HepG2 (cell line): ENCODE data around the gene TUBG2. TPM values are rescaled to one million over a fixed set of nuclear protein-coding genes. Genes with fewer than 3 reads are reported as not detected.

Experiments used
- BCLAF1 ChIP-seq: fragments of 450-650 bp; IDR thresholded peaks from 2 replicates; pipeline ENCODE4 v1.6.1; 2017; ENCODE audit warnings: mild to moderate bottlenecking
- HNRNPUL1 ChIP-seq: fragments of 200-400 bp; formaldehyde crosslinking; IDR thresholded peaks from 2 replicates; pipeline ENCODE4 v1.6.1; 2017; ENCODE audit warnings: low read depth, mild to moderate bottlenecking, low read length, moderate library complexity
- HOXA9 ChIP-seq: sonication (generic); formaldehyde crosslinking; IDR thresholded peaks from 2 replicates; pipeline ENCODE4 v1.8.1; 2022; ENCODE audit warnings: missing genetic modification reagents, mild to moderate bottlenecking, moderate library complexity, borderline replicate concordance
- IKZF5 ChIP-seq: IDR thresholded peaks from 2 replicates; pipeline ENCODE4 v1.6.1; 2018; ENCODE audit warnings: missing genetic modification reagents, mild to moderate bottlenecking, missing compliant biosample characterization
- MED1 ChIP-seq: sonication (generic); formaldehyde crosslinking; IDR thresholded peaks from 2 replicates; pipeline ENCODE4 v1.4.0; 2020; ENCODE audit warnings: missing genetic modification reagents
- REST ChIP-seq, 2 experiments: IDR thresholded peaks; 2 replicates each; pipeline ENCODE4 v1.6.1; 2011 to 2012; ENCODE audit warnings: low read length in 2 of 2, borderline replicate concordance in 1 of 2, low read depth in 1 of 2, mild to moderate bottlenecking in 1 of 2, moderate library complexity in 1 of 2
- ZBTB40 ChIP-seq, 2 experiments: fragments of 450-650 bp in 1 of 2; sonication (generic) in 1 of 2; formaldehyde crosslinking in 1 of 2; IDR thresholded peaks; 2 replicates each; pipeline versions ENCODE4 v1.6.1 to v1.8.0; 2016 to 2022; ENCODE audit warnings: antibody characterized with exemption in 1 of 2, mild to moderate bottlenecking in 1 of 2, missing genetic modification reagents in 1 of 2
- ZNF30 ChIP-seq: sonication (generic); formaldehyde crosslinking; IDR thresholded peaks from 2 replicates; pipeline ENCODE4 v1.5.0; 2020; ENCODE audit warnings: mild to moderate bottlenecking, missing genetic modification reagents
- ZNF546 ChIP-seq: sonication (generic); formaldehyde crosslinking; conservative IDR thresholded peaks from 2 replicates; pipeline ENCODE4 v1.8.1; 2023; ENCODE audit warnings: mild to moderate bottlenecking, missing genetic modification reagents
- ZNF619 ChIP-seq: sonication (generic); formaldehyde crosslinking; IDR thresholded peaks from 2 replicates; pipeline ENCODE4 v1.4.0; 2020; ENCODE audit warnings: mild to moderate bottlenecking, missing genetic modification reagents
- polyA plus RNA-seq, 8 experiments: library from polyadenylated mRNA; depleted of rRNA in 3 of 8; stranded (reverse) in 7 of 8; unstranded in 1 of 8; fragments of >200 nt; fragmentation: Illumina TruSeq in 4 of 8; extraction: Trizol in 4 of 8; gene quantifications; 2 replicates each; pipeline versions ENCODE4 v1.2.1 to v1.2.3, GENCODE V29; 2011 to 2016; ENCODE audit warnings: low read depth in 4 of 8, missing spikeins in 1 of 8, mixed read lengths in 1 of 8; ENCODE audit not compliant: insufficient read depth in 1 of 8
- total RNA-seq, 5 experiments: library from RNA; depleted of rRNA; stranded (reverse); fragments of >200 nt; fragmentation: Illumina TruSeq; extraction: Trizol; gene quantifications; 2 replicates each; pipeline ENCODE4 v1.2.3, GENCODE V29; 2016; ENCODE audit warnings: low read depth in 1 of 5

Gene TUBG2
- total and polyA plus RNA-seq, 2 of the 13 experiments (the other 11 are each of a cell fraction or from before 2014, with no cell fraction given): 16.0 to 42.3 TPM

GRCh38 chr17:42677921-42678781 is 19.1 kb downstream of the TUBG2 start (continued):
- TF ChIP-seq REST (IDR thresholded peaks at IDR 0.05; ENCODE audit: borderline replicate concordance in 1 of 2, low read depth in 1 of 2, low read length in 2 of 2) (no peak), BCLAF1 (no peak), ZBTB40 (IDR thresholded peaks at IDR 0.05) (no peak), ZBTB40 (CRISPR knock-in tag; IDR thresholded peaks at IDR 0.05) (peak; percentile 13; the same call in 1 of the 2 replicates), IKZF5 (CRISPR knock-in tag) (peak; percentile 43; the same call in 1 of the 2 replicates), HOXA9 (CRISPR knock-in tag) (no peak), HNRNPUL1 (no peak), MED1 (CRISPR knock-in tag) (peak; percentile 87), ZNF546 (CRISPR knock-in tag) (no peak), ZNF619 (CRISPR knock-in tag) (no peak), ZNF30 (CRISPR knock-in tag) (no peak)
